ENCODE data around the gene CTTNBP2NL. TPM values are rescaled to one million over a fixed set of nuclear protein-coding genes. Genes with fewer than 3 reads are reported as not detected.
A peak's percentile ranks its signal among the peaks of the same experiment; 100 is the strongest.

The CTTNBP2NL gene
- total RNA-seq, 6 experiments from 2014 or later = 3.5 to 8.1 (median 4.8) TPM

GRCh38 chr1:112496290-112496689 is 100.3 kb downstream of the CTTNBP2NL start:
- Histone ChIP-seq H3K4me1 (no peaks in the 10 kb centered on the region), H3K9me3 (no peaks in the 10 kb centered on the region), H3K27me3 (peaks cover 0 to 8% of the 10 kb centered on the region in 2 donors), H3K27ac (no peak overlapping the region), H3K4me3 (no peak overlapping the region), H3K36me3 (no peaks in the 10 kb centered on the region)
- ATAC-seq = no peak
- no peak for DNase-seq
- WGBS (ENCODE audit: insufficient coverage, low coverage, low lambda C conversion rate, missing lambda C conversion rate) = 65% methylated on average over 3 of the region's 5 CpGs
- intact Hi-C loops (cut with DNase I) = no loop called here
- TF ChIP-seq POLR2A (IDR thresholded peaks at IDR 0.05) = no peak
- TF ChIP-seq, protein P1, sequence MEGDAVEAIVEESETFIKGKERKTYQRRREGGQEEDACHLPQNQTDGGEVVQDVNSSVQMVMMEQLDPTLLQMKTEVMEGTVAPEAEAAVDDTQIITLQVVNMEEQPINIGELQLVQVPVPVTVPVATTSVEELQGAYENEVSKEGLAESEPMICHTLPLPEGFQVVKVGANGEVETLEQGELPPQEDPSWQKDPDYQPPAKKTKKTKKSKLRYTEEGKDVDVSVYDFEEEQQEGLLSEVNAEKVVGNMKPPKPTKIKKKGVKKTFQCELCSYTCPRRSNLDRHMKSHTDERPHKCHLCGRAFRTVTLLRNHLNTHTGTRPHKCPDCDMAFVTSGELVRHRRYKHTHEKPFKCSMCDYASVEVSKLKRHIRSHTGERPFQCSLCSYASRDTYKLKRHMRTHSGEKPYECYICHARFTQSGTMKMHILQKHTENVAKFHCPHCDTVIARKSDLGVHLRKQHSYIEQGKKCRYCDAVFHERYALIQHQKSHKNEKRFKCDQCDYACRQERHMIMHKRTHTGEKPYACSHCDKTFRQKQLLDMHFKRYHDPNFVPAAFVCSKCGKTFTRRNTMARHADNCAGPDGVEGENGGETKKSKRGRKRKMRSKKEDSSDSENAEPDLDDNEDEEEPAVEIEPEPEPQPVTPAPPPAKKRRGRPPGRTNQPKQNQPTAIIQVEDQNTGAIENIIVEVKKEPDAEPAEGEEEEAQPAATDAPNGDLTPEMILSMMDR (IDR thresholded peaks at IDR 0.05) = no peak

- intact Hi-C loops (cut with DNase I) = loop anchor here (5.0 to 10.0 kb wide), 2 partner anchors 203 to 210 kb away; partner anchors contain the start of gene RHOC (in 1 of the 2)
- DNase-seq = peak; percentile 59 to 76 (median 75)
- ATAC-seq = peak; percentile 81 to 95 (median 86)
- peak overlapping the region; percentile 51 to 58 (median 53) for H3K4me3 ChIP-seq
- H3K4me1 ChIP-seq = peaks cover 0 to 6% (median 0%) of the 10 kb centered on the region in 4 donors
- H3K27me3 ChIP-seq = peaks cover 0 to 9% of the 10 kb centered on the region in 2 donors
- WGBS (ENCODE audit: insufficient coverage, low coverage, low lambda C conversion rate, missing lambda C conversion rate) = 5% methylated on average over 35 of the region's 65 CpGs
- H3K27ac ChIP-seq = no peak overlapping the region
- H3K9me3 ChIP-seq = no peaks in the 10 kb centered on the region
- no peaks in the 10 kb centered on the region for H3K36me3 ChIP-seq
- TF ChIP-seq, protein P1 (IDR thresholded peaks at IDR 0.05) = peak; percentile 59 to 69 (median 64)
- no peak for TF ChIP-seq POLR2A (IDR thresholded peaks at IDR 0.05)
Measured at GRCh38 chr1:112501810-112502641, 106.0 kb downstream of the CTTNBP2NL start.

DNA sequence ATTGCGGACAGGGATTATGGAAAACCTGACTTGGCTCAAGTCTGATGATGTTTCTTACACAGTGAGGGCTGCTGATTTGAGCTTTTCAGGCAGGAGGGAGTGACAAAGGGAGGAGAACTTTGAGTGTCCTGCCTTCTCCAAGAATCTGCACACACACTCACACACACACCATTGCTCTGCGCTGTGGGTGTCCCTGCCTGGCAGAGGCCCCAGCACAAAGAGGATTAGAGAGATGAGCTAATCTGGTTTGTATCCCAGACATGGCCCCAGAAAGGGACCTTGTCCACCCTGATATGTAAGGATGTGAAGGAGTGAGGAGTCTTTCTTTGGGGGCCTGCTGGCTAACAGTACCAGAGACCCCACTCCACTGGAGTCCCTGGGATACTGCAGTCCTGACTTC is 106.8 kb downstream of the CTTNBP2NL start:
- Histone ChIP-seq H3K36me3 (no peaks in the 10 kb centered on the region), H3K9me3 (no peaks in the 10 kb centered on the region), H3K4me3 (no peak overlapping the region), H3K4me1 (peaks cover 0 to 8% (median under 1%) of the 10 kb centered on the region in 4 donors), H3K27me3 (peaks cover 0 to 10% of the 10 kb centered on the region in 2 donors), H3K27ac (no peak overlapping the region)
- WGBS (ENCODE audit: insufficient coverage, low coverage, low lambda C conversion rate, missing lambda C conversion rate) = 67% methylated on average over 1 of the region's 2 CpGs
- ATAC-seq (no peak), DNase-seq (no peak)
- intact Hi-C loops (cut with DNase I) = loop anchor here (5.0 to 10.0 kb wide), 2 partner anchors 202 to 209 kb away; partner anchors contain the start of gene RHOC (in 1 of the 2)
- TF ChIP-seq, protein P1 (IDR thresholded peaks at IDR 0.05) = no peak
- no peak for TF ChIP-seq POLR2A (IDR thresholded peaks at IDR 0.05)

DNA sequence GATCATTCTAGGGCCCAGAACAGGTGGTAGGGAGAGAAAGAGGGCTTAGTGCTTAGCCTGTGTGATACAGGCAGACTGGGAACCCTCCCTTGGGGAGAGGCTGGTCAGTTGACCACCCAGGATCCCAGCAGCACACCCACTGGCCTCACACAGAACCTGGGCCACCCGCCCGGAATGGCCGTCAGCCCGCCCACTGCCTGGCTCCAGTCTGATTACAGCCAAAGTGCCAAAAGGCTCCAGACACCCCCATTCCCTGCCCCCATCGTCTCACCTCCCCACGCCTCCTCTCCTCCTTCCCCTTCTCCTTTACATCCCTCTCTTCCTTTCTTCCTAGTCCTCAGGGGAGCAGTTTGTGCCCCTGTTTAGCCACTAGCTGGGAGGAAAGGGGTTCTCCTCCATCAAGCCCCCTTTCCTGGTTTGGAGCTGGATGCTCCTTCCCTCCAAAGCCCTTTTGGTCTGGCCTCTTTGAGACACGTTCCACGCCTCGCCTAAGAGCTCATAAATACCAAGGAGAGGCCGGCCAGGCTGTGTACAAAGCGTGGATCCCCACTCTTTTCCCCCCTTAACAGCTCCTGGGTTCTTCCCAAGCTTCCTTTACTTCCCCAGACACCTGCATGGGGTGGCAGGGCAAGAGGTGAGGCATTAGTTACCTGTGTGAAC is 108.1 kb downstream of the CTTNBP2NL start:
- no peak for DNase-seq
- Histone ChIP-seq H3K9me3 (no peaks in the 10 kb centered on the region), H3K36me3 (no peaks in the 10 kb centered on the region), H3K27me3 (peaks cover under 1 to 22% of the 10 kb centered on the region in 2 donors), H3K27ac (no peak overlapping the region), H3K4me3 (no peak overlapping the region), H3K4me1 (peaks cover 0 to 20% (median 4%) of the 10 kb centered on the region in 4 donors)
- no peak for TF ChIP-seq POLR2A (IDR thresholded peaks at IDR 0.05)
- TF ChIP-seq, protein P1 (IDR thresholded peaks at IDR 0.05) = no peak
- WGBS (ENCODE audit: insufficient coverage, low coverage, low lambda C conversion rate, missing lambda C conversion rate) = 73% methylated on average over 7 of the region's 11 CpGs
- ATAC-seq = no peak
- intact Hi-C loops (cut with DNase I) = loop anchor here (5.0 to 10.0 kb wide), 2 partner anchors 201 to 208 kb away; partner anchors contain the start of gene RHOC (in 1 of the 2)

Measured in right lobe of liver (tissue), 6 donors.